ENCODE results near the gene STK4.

Gene STK4

GRCh38 chr20:44960103-44960852, 6.0 kb upstream of the STK4 start, which contains the start of gene TOMM34:
Gene TOMM34 (minus strand): TSS chr20:44960397. CDS start chr20:44960333, 64 bp downstream.
- Mint-ChIP-seq H3K27ac (peak within 1 kb of the TSS; percentile 96), H3K36me3 (ENCODE audit: low read depth) (peaks cover 29% of the 10 kb centered on the region), H3K4me3 (peak within 1 kb of the TSS; percentile 98), H3K9me3 (no peaks in the 10 kb centered on the region), H3K27me3 (ENCODE audit: low read depth) (no peaks in the 10 kb centered on the region), H3K4me1 (ENCODE audit: low read depth) (peaks cover 55% of the 10 kb centered on the region)
- peak; percentile 96 for DNase-seq (ENCODE audit: low spot score)

- peaks cover 61% of the 10 kb centered on the region for H3K4me1 Mint-ChIP-seq (ENCODE audit: low read depth)
- H3K4me3 Mint-ChIP-seq = no peak overlapping the region
- no peaks in the 10 kb centered on the region for H3K27me3 Mint-ChIP-seq (ENCODE audit: low read depth)
Observed at GRCh38 chr20:44961011-44961869, 5.1 kb upstream of the STK4 start.

GRCh38 chr20:44961870-44962267, 4.4 kb upstream of the STK4 start:
- peaks cover 61% of the 10 kb centered on the region for H3K4me1 Mint-ChIP-seq (ENCODE audit: low read depth)
- H3K27ac Mint-ChIP-seq = no peak overlapping the region
- H3K9me3 Mint-ChIP-seq = no peaks in the 10 kb centered on the region
- DNase-seq (ENCODE audit: low spot score) = no peak
- H3K4me3 Mint-ChIP-seq = no peak overlapping the region
- no peaks in the 10 kb centered on the region for H3K27me3 Mint-ChIP-seq (ENCODE audit: low read depth)
- peaks cover 26% of the 10 kb centered on the region for H3K36me3 Mint-ChIP-seq (ENCODE audit: low read depth)

More at GRCh38 chr20:44961011-44961869, 5.1 kb upstream of the STK4 start:
- H3K27ac Mint-ChIP-seq = peak overlapping the region; percentile 96
- DNase-seq (ENCODE audit: low spot score) = no peak
- H3K9me3 Mint-ChIP-seq = no peaks in the 10 kb centered on the region
- peaks cover 20% of the 10 kb centered on the region for H3K36me3 Mint-ChIP-seq (ENCODE audit: low read depth)

- peaks cover 61% of the 10 kb centered on the region for H3K4me1 Mint-ChIP-seq (ENCODE audit: low read depth)
- no peaks in the 10 kb centered on the region for H3K9me3 Mint-ChIP-seq
- DNase-seq (ENCODE audit: low spot score) = no peak
- peaks cover 31% of the 10 kb centered on the region for H3K36me3 Mint-ChIP-seq (ENCODE audit: low read depth)
- no peaks in the 10 kb centered on the region for H3K27me3 Mint-ChIP-seq (ENCODE audit: low read depth)
- no peak overlapping the region for H3K4me3 Mint-ChIP-seq
- no peak overlapping the region for H3K27ac Mint-ChIP-seq
Observed at GRCh38 chr20:44962483-44962882, 3.8 kb upstream of the STK4 start.

- no peaks in the 10 kb centered on the region for H3K27me3 Mint-ChIP-seq (ENCODE audit: low read depth)
- peak overlapping the region; percentile 58 for H3K27ac Mint-ChIP-seq
- no peak for DNase-seq (ENCODE audit: low spot score)
- H3K4me3 Mint-ChIP-seq = peak overlapping the region; percentile 12
- no peaks in the 10 kb centered on the region for H3K9me3 Mint-ChIP-seq
- H3K4me1 Mint-ChIP-seq (ENCODE audit: low read depth) = peaks cover 54% of the 10 kb centered on the region
- peaks cover 32% of the 10 kb centered on the region for H3K36me3 Mint-ChIP-seq (ENCODE audit: low read depth)
Observed at GRCh38 chr20:44963325-44964215, 2.7 kb upstream of the STK4 start.

- Mint-ChIP-seq H3K36me3 (ENCODE audit: low read depth) (peaks cover 33% of the 10 kb centered on the region), H3K4me1 (ENCODE audit: low read depth) (peaks cover 57% of the 10 kb centered on the region), H3K27me3 (ENCODE audit: low read depth) (no peaks in the 10 kb centered on the region), H3K4me3 (peak overlapping the region; percentile 95), H3K27ac (peak overlapping the region; percentile 97), H3K9me3 (no peaks in the 10 kb centered on the region)
- no peak for DNase-seq (ENCODE audit: low spot score)
Observed at GRCh38 chr20:44965651-44966029, 672 bp upstream of the STK4 start.

GRCh38 chr20:44967207-44967807, 995 bp downstream of the STK4 start:
- H3K4me1 Mint-ChIP-seq (ENCODE audit: low read depth) = peaks cover 53% of the 10 kb centered on the region
- peaks cover 39% of the 10 kb centered on the region for H3K36me3 Mint-ChIP-seq (ENCODE audit: low read depth)

GRCh38 chr20:44969300-44969894, 3.1 kb downstream of the STK4 start:
- peaks cover 44% of the 10 kb centered on the region for H3K4me1 Mint-ChIP-seq (ENCODE audit: low read depth)
- no peaks in the 10 kb centered on the region for H3K27me3 Mint-ChIP-seq (ENCODE audit: low read depth)
- H3K27ac Mint-ChIP-seq = peak overlapping the region; percentile 97
- no peaks in the 10 kb centered on the region for H3K9me3 Mint-ChIP-seq
- H3K36me3 Mint-ChIP-seq (ENCODE audit: low read depth) = peaks cover 56% of the 10 kb centered on the region
- peak; percentile 39 for DNase-seq (ENCODE audit: low spot score)
- peak overlapping the region; percentile 95 for H3K4me3 Mint-ChIP-seq

More at GRCh38 chr20:44967207-44967807, 995 bp downstream of the STK4 start:
- Mint-ChIP-seq H3K27me3 (ENCODE audit: low read depth) (no peaks in the 10 kb centered on the region), H3K9me3 (no peaks in the 10 kb centered on the region), H3K4me3 (peak overlapping the region; percentile 95), H3K27ac (peak overlapping the region; percentile 97)
- DNase-seq (ENCODE audit: low spot score) = peak; percentile 32

GRCh38 chr20:44970243-44970757, 4.0 kb downstream of the STK4 start:
- peak overlapping the region; percentile 95 for H3K4me3 Mint-ChIP-seq
- H3K9me3 Mint-ChIP-seq = no peaks in the 10 kb centered on the region
- peaks cover 45% of the 10 kb centered on the region for H3K4me1 Mint-ChIP-seq (ENCODE audit: low read depth)
- H3K27me3 Mint-ChIP-seq (ENCODE audit: low read depth) = no peaks in the 10 kb centered on the region
- peak overlapping the region; percentile 85 for H3K27ac Mint-ChIP-seq
- no peak for DNase-seq (ENCODE audit: low spot score)
- peaks cover 65% of the 10 kb centered on the region for H3K36me3 Mint-ChIP-seq (ENCODE audit: low read depth)

- Mint-ChIP-seq H3K4me1 (ENCODE audit: low read depth) (peaks cover 62% of the 10 kb centered on the region), H3K9me3 (no peaks in the 10 kb centered on the region), H3K36me3 (ENCODE audit: low read depth) (peaks cover 73% of the 10 kb centered on the region), H3K27me3 (ENCODE audit: low read depth) (no peaks in the 10 kb centered on the region), H3K4me3 (peak overlapping the region; percentile 60), H3K27ac (peak overlapping the region; percentile 56)
- DNase-seq (ENCODE audit: low spot score) = no peak
Observed at GRCh38 chr20:44973053-44973452, 6.7 kb downstream of the STK4 start.

GRCh38 chr20:44976698-44977097, 10.4 kb downstream of the STK4 start:
- DNase-seq (ENCODE audit: low spot score) = no peak
- H3K36me3 Mint-ChIP-seq (ENCODE audit: low read depth) = peaks cover 76% of the 10 kb centered on the region
- peaks cover 58% of the 10 kb centered on the region for H3K4me1 Mint-ChIP-seq (ENCODE audit: low read depth)
- no peaks in the 10 kb centered on the region for H3K9me3 Mint-ChIP-seq
- peak overlapping the region; percentile 90 for H3K27ac Mint-ChIP-seq
- H3K4me3 Mint-ChIP-seq = peak overlapping the region; percentile 78
- no peaks in the 10 kb centered on the region for H3K27me3 Mint-ChIP-seq (ENCODE audit: low read depth)

- Mint-ChIP-seq H3K9me3 (no peaks in the 10 kb centered on the region), H3K36me3 (ENCODE audit: low read depth) (peaks cover 77% of the 10 kb centered on the region), H3K4me1 (ENCODE audit: low read depth) (peaks cover 65% of the 10 kb centered on the region), H3K27me3 (ENCODE audit: low read depth) (no peaks in the 10 kb centered on the region), H3K27ac (peak overlapping the region; percentile 90), H3K4me3 (peak overlapping the region; percentile 78)
- DNase-seq (ENCODE audit: low spot score) = peak; percentile 76
Observed at GRCh38 chr20:44979090-44979621, 12.8 kb downstream of the STK4 start.

Data from T-helper 2 cell treated with Interferon-gamma antibody and Interleukin-4, amounts not matched to agents 5 μg/mL and 100 μg/mL, for 36 hours (primary cell).